ENCODE data around the gene BPIFB3. TPM values are rescaled to one million over a fixed set of nuclear protein-coding genes. Genes with fewer than 3 reads are reported as not detected.
"Not testable (repeated sequence)": the region's sequence is repeated elsewhere in the genome, so short reads cannot be mapped to it uniquely, and the experiment has no call there.

The BPIFB3 gene
- total RNA-seq, 4 donors from 2014 or later, result not detected

- H3K4me3 ChIP-seq, result no peak overlapping the region
- WGBS, result 60% methylated on average over 1 of the region's 1 CpG
- no peak for DNase-seq (ENCODE audit: extremely low spot score)
- peaks cover 0 to 4% (median 0%) of the 10 kb centered on the region in 4 donors for H3K27me3 ChIP-seq
- TF ChIP-seq POLR2A (IDR thresholded peaks at IDR 0.05; ENCODE audit: low read depth) (no peak), CTCF (IDR thresholded peaks at IDR 0.05) (no peak), POLR2AphosphoS5 (IDR thresholded peaks at IDR 0.05) (no peak), EP300 (IDR thresholded peaks at IDR 0.05) (no peak)
- intact Hi-C loops (cut with DNase I), result no loop called here
- H3K36me3 ChIP-seq, result no peaks in the 10 kb centered on the region
- H3K27ac ChIP-seq (replicated peaks in 1 of 4), result no peak overlapping the region
- H3K4me1 ChIP-seq, result no peaks in the 10 kb centered on the region
- H3K9me3 ChIP-seq, result peaks cover 0 to 15% (median 9%) of the 10 kb centered on the region in 4 donors
Observed at GRCh38 chr20:33043731-33044181, 9.9 kb upstream of the BPIFB3 start.

- DNase-seq (ENCODE audit: extremely low spot score); H3K4me3 ChIP-seq; H3K27me3 ChIP-seq; H3K4me1 ChIP-seq; H3K36me3 ChIP-seq; H3K27ac ChIP-seq (replicated peaks in 1 of 4); intact Hi-C loops (cut with DNase I): not testable (repeated sequence)
- H3K9me3 ChIP-seq, result peaks cover 0 to 15% (median 9%) of the 10 kb centered on the region in 4 donors
- 89% methylated on average over 15 of the region's 15 CpGs for WGBS
Observed at GRCh38 chr20:33045129-33045721, 8.5 kb upstream of the BPIFB3 start.

- intact Hi-C loops (cut with DNase I), result no loop called here
- Histone ChIP-seq H3K9me3 (peaks cover 0 to 15% (median 9%) of the 10 kb centered on the region in 4 donors), H3K27me3 (no peaks in the 10 kb centered on the region), H3K36me3 (no peaks in the 10 kb centered on the region), H3K27ac (replicated peaks in 1 of 4) (no peak overlapping the region), H3K4me3 (no peak overlapping the region), H3K4me1 (no peaks in the 10 kb centered on the region)
- no peak for DNase-seq (ENCODE audit: extremely low spot score)
- 73% methylated on average over 3 of the region's 3 CpGs for WGBS
- no peak for TF ChIP-seq CTCF (IDR thresholded peaks at IDR 0.05)
- TF ChIP-seq POLR2A (IDR thresholded peaks at IDR 0.05; ENCODE audit: low read depth), result no peak
- TF ChIP-seq POLR2AphosphoS5 (IDR thresholded peaks at IDR 0.05), result no peak
- TF ChIP-seq EP300 (IDR thresholded peaks at IDR 0.05), result no peak
Observed at GRCh38 chr20:33046412-33046811, 7.3 kb upstream of the BPIFB3 start.

GRCh38 chr20:33051333-33051732 lies 2.4 kb upstream of the BPIFB3 start:
- intact Hi-C loops (cut with DNase I), result no loop called here
- peaks cover 0 to 13% (median 0%) of the 10 kb centered on the region in 4 donors for H3K27me3 ChIP-seq
- H3K27ac ChIP-seq (replicated peaks in 1 of 4), result no peak overlapping the region
- WGBS, result 75% methylated on average over 4 of the region's 4 CpGs
- DNase-seq (ENCODE audit: extremely low spot score), result no peak
- TF ChIP-seq POLR2A (IDR thresholded peaks at IDR 0.05; ENCODE audit: low read depth) (no peak), CTCF (IDR thresholded peaks at IDR 0.05) (no peak), POLR2AphosphoS5 (IDR thresholded peaks at IDR 0.05) (no peak), EP300 (IDR thresholded peaks at IDR 0.05) (no peak)
- H3K36me3 ChIP-seq, result no peaks in the 10 kb centered on the region
- H3K4me3 ChIP-seq, result no peak overlapping the region
- no peaks in the 10 kb centered on the region for H3K4me1 ChIP-seq
- H3K9me3 ChIP-seq, result peaks cover 0 to 1% (median 0%) of the 10 kb centered on the region in 4 donors

- no peaks in the 10 kb centered on the region for H3K36me3 ChIP-seq
- 83% methylated on average over 7 of the region's 7 CpGs for WGBS
- no peak overlapping the region for H3K4me3 ChIP-seq
- TF ChIP-seq POLR2A (IDR thresholded peaks at IDR 0.05; ENCODE audit: low read depth) (no peak), POLR2AphosphoS5 (IDR thresholded peaks at IDR 0.05) (no peak), CTCF (IDR thresholded peaks at IDR 0.05) (no peak), EP300 (IDR thresholded peaks at IDR 0.05) (no peak)
- H3K9me3 ChIP-seq, result no peaks in the 10 kb centered on the region
- H3K27me3 ChIP-seq, result peaks cover 0 to 13% (median 0%) of the 10 kb centered on the region in 4 donors
- DNase-seq (ENCODE audit: extremely low spot score), result no peak
- no peak overlapping the region for H3K27ac ChIP-seq (replicated peaks in 1 of 4)
- H3K4me1 ChIP-seq, result no peaks in the 10 kb centered on the region
- intact Hi-C loops (cut with DNase I), result no loop called here
Observed at GRCh38 chr20:33054381-33054780, 678 bp downstream of the BPIFB3 start.
